HG02981 (cell line): Measurements from ENCODE around the gene SLCO4A1.
A peak's percentile ranks its signal among the peaks of the same experiment; 100 is the strongest.
"Not testable (repeated sequence)": the region's sequence is repeated elsewhere in the genome, so short reads cannot be mapped to it uniquely, and the experiment has no call there.

Source experiments
- ATAC-seq: cut with Tn5 transposase; IDR thresholded peaks from one replicate; pipeline ENCODE4 v1.9.1; 2021; ENCODE audit warnings: mild to moderate bottlenecking, moderate library complexity; ENCODE audit not compliant: unreplicated experiment

Gene SLCO4A1

GRCh38 chr20:62622178-62622876 lies 20.0 kb upstream of the SLCO4A1 start:
- ATAC-seq, result no peak

GRCh38 chr20:62622877-62623487 lies 19.3 kb upstream of the SLCO4A1 start:
- ATAC-seq, result no peak

GRCh38 chr20:62623488-62624324 lies 18.6 kb upstream of the SLCO4A1 start:
- peak; percentile 79 for ATAC-seq

GRCh38 chr20:62624325-62624690 lies 18.0 kb upstream of the SLCO4A1 start:
- peak; percentile 38 for ATAC-seq

GRCh38 chr20:62624719-62625453 lies 17.4 kb upstream of the SLCO4A1 start:
- ATAC-seq, result no peak

- ATAC-seq, result no peak
These were observed 16.8 kb upstream of the SLCO4A1 start for GRCh38 chr20:62625516-62625915.

GRCh38 chr20:62625921-62626547 lies 16.3 kb upstream of the SLCO4A1 start:
- no peak for ATAC-seq

- ATAC-seq, result not testable (repeated sequence)
These were observed 14.9 kb upstream of the SLCO4A1 start for GRCh38 chr20:62627425-62627824.

- ATAC-seq, result peak; percentile 29
These were observed 14.2 kb upstream of the SLCO4A1 start for GRCh38 chr20:62627901-62628612.

GRCh38 chr20:62628691-62629090 lies 13.6 kb upstream of the SLCO4A1 start:
- no peak for ATAC-seq

- no peak for ATAC-seq
These were observed 12.3 kb upstream of the SLCO4A1 start for GRCh38 chr20:62629864-62630470.

GRCh38 chr20:62631336-62632308 lies 10.7 kb upstream of the SLCO4A1 start:
- no peak for ATAC-seq

- no peak for ATAC-seq
These were observed 9.7 kb upstream of the SLCO4A1 start for GRCh38 chr20:62632575-62633090.

- no peak for ATAC-seq
These were observed 8.5 kb upstream of the SLCO4A1 start for GRCh38 chr20:62633598-62634329.

- ATAC-seq, result no peak
These were observed 7.9 kb upstream of the SLCO4A1 start for GRCh38 chr20:62634330-62634967.

- ATAC-seq, result no peak
These were observed 7.1 kb upstream of the SLCO4A1 start for GRCh38 chr20:62635232-62635631.

- ATAC-seq, result no peak
These were observed 6.5 kb upstream of the SLCO4A1 start for GRCh38 chr20:62635852-62636251.
